HAP-1 (cell line): ENCODE measurements around the gene BLNK.

Experiments
- DNase-seq, 2 experiments: peaks; one replicate each; pipeline ENCODE4 v3.0.0-alpha.2; 2016 to 2020; ENCODE audit warnings: low spot score in 2 of 2
- H3K27me3 ChIP-seq: fragments of 250-450 bp; sonication (Bioruptor Pico); 2 replicates; pipeline ENCODE4 v1.5.1; 2020; ENCODE audit warnings: low read depth, mild to moderate bottlenecking, moderate library complexity
- H3K36me3 ChIP-seq: fragments of 250-450 bp; sonication (Bioruptor Pico); replicated peaks from 2 replicates; pipeline ENCODE4 v1.5.1; 2020; ENCODE audit warnings: mild to moderate bottlenecking
- H3K4me1 ChIP-seq: fragments of 250-450 bp; sonication (Bioruptor Pico); 2 replicates; pipeline ENCODE4 v1.5.1; 2020; ENCODE audit warnings: mild to moderate bottlenecking
- H3K4me3 ChIP-seq: fragments of 250-450 bp; sonication (Bioruptor Pico); 2 replicates; pipeline ENCODE4 v1.5.1; 2020; ENCODE audit warnings: mild to moderate bottlenecking, moderate library complexity
- H3K9me3 ChIP-seq: fragments of 250-450 bp; sonication (Bioruptor Pico); 2 replicates; pipeline ENCODE4 v1.5.1; 2020; ENCODE audit warnings: mild to moderate bottlenecking, moderate library complexity
- in situ Hi-C: fragments of 300-500 bp; cut with MboI; formaldehyde crosslinking; loops from 3 replicates; pipeline ENCODE4 v1.14.3; 2020; ENCODE audit warnings: low sequenced_read_pairs, inconsistent platforms, mixed read lengths

The BLNK gene

DNA sequence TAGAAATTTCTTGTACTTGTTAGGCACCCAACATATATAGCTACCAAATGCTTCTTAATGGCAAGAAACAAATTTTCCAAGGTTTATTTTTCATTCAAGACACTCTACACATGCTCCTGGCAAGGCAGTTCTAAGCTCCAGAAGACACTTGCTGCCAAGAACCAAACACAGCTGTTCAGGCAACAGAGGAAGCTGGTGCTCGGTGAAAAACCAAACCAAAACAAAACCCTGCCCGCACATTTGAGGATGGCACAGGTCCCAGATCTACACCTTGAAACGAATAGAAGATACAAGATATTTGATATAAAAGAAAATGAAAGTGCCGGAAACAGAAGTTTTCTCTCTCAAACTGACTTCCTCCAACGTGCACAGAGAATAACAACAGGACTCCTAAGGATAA lies 28.0 kb upstream of the BLNK start:
- Histone ChIP-seq H3K4me3 (no peak overlapping the region), H3K9me3 (no peaks in the 10 kb centered on the region), H3K36me3 (no peaks in the 10 kb centered on the region), H3K4me1 (no peaks in the 10 kb centered on the region), H3K27me3 (peaks cover 14% of the 10 kb centered on the region; the same call in 1 of the 2 replicates)
- in situ Hi-C loops: no loop called here
- no peak for DNase-seq

GRCh38 chr10:96298362-96298761 lies 27.0 kb upstream of the BLNK start:
- in situ Hi-C loops: no loop called here
- H3K36me3 ChIP-seq: no peaks in the 10 kb centered on the region
- H3K9me3 ChIP-seq: no peaks in the 10 kb centered on the region
- peaks cover 20% of the 10 kb centered on the region; the same call in 1 of the 2 replicates for H3K27me3 ChIP-seq
- H3K4me3 ChIP-seq: no peak overlapping the region
- DNase-seq: no peak
- H3K4me1 ChIP-seq: no peaks in the 10 kb centered on the region

- Histone ChIP-seq H3K9me3 (no peaks in the 10 kb centered on the region), H3K4me3 (no peak overlapping the region), H3K36me3 (no peaks in the 10 kb centered on the region; the same call in 1 of the 2 replicates), H3K4me1 (no peaks in the 10 kb centered on the region), H3K27me3 (peaks cover 20% of the 10 kb centered on the region; the same call in 1 of the 2 replicates)
- no peak for DNase-seq
- in situ Hi-C loops: no loop called here
Measured at GRCh38 chr10:96297486-96297885, 26.1 kb upstream of the BLNK start.

DNA sequence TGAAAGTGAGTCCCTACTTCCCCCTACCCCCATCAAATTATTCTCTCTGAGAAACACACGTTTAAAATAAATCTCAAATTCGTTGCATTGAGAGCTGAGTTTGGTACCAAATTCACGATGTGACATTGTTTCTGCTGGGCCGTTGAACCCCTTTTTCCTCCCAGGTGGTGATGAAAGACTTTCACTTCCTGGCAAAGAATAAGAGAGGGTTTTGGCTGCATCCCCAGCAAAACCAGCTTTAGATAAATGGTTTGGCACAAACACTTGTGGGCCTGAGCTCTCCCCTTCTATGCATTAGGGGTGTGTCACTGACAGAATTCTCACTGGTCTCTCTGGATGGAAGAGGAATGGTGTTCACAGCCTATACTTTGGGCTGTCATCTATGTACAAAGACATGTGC lies 24.1 kb upstream of the BLNK start:
- H3K9me3 ChIP-seq: no peaks in the 10 kb centered on the region
- DNase-seq: no peak
- no peaks in the 10 kb centered on the region; the same call in 1 of the 2 replicates for H3K36me3 ChIP-seq
- H3K4me3 ChIP-seq: no peak overlapping the region
- H3K4me1 ChIP-seq: no peaks in the 10 kb centered on the region
- H3K27me3 ChIP-seq: peaks cover 16% of the 10 kb centered on the region; the same call in 1 of the 2 replicates
- in situ Hi-C loops: no loop called here

DNA sequence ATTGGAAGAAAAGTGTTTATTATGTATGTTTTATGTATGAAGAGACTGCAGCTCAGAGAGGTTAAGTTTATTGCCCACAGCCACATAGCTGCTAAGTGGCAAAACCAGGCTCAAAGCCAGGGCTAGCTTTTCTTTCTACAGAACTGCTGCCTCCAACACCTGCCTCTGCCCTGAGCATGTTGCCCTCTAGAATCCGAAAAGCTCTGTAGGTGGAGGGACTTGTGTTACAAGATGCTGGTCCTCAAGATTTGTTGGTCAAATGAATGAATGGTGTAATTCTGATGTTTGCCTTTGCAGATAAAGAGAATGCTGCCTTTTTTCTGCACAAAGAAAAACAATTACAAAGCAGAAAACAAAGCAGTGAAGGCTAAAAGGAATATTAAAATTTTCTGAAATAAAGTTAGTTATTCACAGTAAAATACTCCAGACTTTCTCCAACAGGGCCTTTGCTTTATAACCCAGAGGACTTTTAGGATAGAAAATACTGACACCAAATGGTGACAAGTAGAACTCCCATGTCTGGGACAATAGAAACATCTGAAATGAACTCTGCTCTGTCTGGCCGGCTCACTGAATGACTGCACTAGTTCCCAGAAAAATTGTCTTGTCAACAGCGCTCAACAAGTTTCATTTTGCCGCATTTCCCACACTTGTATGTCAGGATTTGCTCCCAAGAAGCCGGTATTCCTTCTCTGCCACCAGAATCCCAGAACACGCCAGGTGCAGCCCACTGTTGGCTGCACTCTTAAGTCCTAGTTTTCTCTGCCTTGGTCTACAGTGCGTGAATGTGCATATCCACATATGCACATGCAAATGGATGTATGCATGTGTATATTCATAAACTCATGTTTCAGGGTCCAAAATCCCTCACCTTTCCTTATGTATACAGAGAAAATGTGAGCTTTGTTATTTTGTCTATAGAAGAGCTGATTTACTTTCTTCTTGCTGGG lies 21.9 kb upstream of the BLNK start:
- no peaks in the 10 kb centered on the region for H3K9me3 ChIP-seq
- no peak overlapping the region for H3K4me3 ChIP-seq
- peak; percentile 20 to 47 for DNase-seq
- no peaks in the 10 kb centered on the region for H3K4me1 ChIP-seq
- in situ Hi-C loops: no loop called here
- H3K36me3 ChIP-seq: no peaks in the 10 kb centered on the region; the same call in 1 of the 2 replicates
- peaks cover 11% of the 10 kb centered on the region; the same call in 1 of the 2 replicates for H3K27me3 ChIP-seq

DNA sequence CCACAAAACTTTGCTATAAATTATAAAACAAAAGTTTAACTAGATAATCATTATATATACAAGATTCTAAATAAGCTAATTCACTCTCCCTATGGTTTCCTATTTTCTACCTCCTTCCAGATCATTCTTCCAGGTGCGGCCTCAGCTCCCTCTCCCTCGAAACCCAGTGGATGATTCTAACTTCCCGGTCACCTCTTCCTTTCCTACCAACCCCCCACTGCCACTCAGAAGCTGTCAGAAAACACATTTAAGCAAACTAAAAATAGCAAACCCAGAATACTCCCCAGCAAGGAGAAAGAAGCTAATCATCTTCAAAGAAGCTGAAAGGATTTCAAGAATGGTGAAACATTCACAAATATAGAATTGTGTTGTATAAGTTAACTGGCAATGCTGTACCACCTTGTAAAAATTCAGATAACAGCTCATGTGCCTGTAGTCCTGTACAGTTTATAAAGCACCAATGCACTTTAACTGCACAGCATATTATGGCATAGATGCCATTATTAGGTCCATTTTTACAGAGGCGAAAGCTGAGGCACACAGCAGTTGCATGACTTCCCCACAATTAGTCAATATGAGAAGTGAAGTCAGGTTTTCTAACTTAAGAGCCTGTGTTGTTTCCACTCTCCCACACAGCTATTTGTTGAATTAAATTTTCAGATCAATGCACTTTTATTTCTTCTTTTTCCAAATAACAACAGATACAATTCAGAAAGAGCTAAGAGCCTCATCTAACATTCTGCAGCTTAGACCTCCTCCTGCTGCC lies 19.2 kb upstream of the BLNK start:
- Histone ChIP-seq H3K27me3 (peaks cover 6% of the 10 kb centered on the region; the same call in 1 of the 2 replicates), H3K4me1 (no peaks in the 10 kb centered on the region), H3K4me3 (no peak overlapping the region), H3K36me3 (no peaks in the 10 kb centered on the region; the same call in 1 of the 2 replicates), H3K9me3 (no peaks in the 10 kb centered on the region)
- DNase-seq: no peak
- in situ Hi-C loops: no loop called here

- Histone ChIP-seq H3K27me3 (peaks cover 6% of the 10 kb centered on the region; the same call in 1 of the 2 replicates), H3K36me3 (no peaks in the 10 kb centered on the region; the same call in 1 of the 2 replicates), H3K4me3 (no peak overlapping the region), H3K4me1 (no peaks in the 10 kb centered on the region), H3K9me3 (no peaks in the 10 kb centered on the region)
- in situ Hi-C loops: no loop called here
- DNase-seq: no peak
Measured at GRCh38 chr10:96289218-96289910, 18.0 kb upstream of the BLNK start.

DNA sequence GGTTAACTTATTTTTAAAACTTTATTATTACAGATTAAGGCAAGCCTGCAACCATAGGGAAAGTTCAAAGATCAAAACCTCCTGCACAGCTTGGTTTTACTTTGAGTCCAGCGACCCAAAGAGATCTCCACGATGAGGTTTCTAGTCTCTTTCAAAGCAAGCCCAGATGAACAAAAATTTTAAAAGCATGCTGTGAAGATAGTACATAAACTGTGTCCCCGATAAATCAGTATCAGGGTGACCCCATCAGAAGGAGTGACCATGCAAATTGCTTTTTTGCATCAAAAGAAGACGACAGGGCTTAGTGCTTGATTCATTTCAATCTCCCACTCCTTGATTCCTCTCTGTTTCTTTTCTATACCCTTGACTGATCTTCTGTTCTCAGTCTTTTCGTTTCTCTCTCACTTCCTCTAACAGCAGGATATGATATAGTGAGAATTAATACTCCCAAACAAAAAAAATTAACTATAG lies 16.8 kb upstream of the BLNK start:
- Histone ChIP-seq H3K4me1 (no peaks in the 10 kb centered on the region), H3K27me3 (no peaks in the 10 kb centered on the region; the same call in 1 of the 2 replicates), H3K9me3 (no peaks in the 10 kb centered on the region), H3K36me3 (no peaks in the 10 kb centered on the region; the same call in 1 of the 2 replicates), H3K4me3 (no peak overlapping the region)
- no peak for DNase-seq
- in situ Hi-C loops: no loop called here

DNA sequence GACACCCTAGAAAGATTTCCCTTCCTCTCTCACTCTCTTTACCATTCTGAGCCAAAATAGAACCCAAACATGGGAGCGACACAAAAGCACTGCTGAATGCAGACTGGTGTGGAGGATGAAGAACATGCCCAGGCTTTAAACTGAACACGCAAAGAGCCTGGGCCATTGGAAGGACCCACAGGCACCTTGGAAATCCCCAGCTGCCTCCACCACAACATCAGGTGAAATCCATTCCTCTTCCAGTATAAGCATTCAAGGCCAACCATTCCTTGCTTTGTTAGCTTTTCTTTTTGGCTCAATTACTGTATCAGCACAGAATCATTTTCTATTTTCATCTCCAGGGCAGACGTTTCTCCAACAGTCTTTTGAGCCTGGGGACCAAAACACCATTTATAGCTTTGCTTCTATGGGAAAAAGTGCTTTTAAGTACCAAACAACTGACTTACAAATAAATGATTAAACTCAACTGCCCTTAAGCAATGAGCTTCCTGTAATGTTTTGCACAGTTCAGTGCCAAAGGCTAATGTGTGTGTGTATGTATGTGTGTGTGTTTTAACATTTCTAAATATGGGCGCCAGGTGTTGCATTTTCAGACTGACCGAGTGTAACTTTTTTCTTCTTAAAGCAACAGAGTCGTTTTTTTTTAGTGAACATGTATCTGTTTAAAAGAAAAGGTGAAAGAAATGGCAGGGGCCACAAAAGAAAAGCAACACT lies 16.2 kb upstream of the BLNK start:
- no peak for DNase-seq
- in situ Hi-C loops: no loop called here
- Histone ChIP-seq H3K4me3 (no peak overlapping the region), H3K9me3 (no peaks in the 10 kb centered on the region), H3K4me1 (no peaks in the 10 kb centered on the region), H3K27me3 (no peaks in the 10 kb centered on the region; the same call in 1 of the 2 replicates), H3K36me3 (no peaks in the 10 kb centered on the region)

DNA sequence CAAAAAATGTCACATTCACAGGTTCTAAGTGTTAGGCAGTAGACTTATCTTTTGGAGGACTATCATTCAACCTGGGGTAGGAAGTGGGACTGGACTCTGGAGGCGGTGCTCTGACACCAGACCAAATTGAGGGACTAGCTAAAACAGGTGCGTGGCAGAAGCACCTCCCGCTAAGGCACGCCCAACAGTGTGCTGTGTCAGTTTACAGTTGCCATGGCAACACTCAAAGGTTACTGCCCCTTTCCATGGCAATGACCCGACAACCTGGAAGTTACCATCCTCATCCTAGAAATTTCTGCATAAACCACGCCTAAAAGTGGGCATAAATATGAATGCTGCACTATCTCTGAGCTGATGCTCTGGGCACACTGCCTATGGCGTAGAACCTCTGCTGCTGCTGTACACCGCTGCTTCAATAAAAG lies 14.0 kb upstream of the BLNK start:
- Histone ChIP-seq H3K9me3 (no peaks in the 10 kb centered on the region), H3K27me3 (peaks cover 12% of the 10 kb centered on the region; the same call in 1 of the 2 replicates), H3K4me3 (no peak overlapping the region), H3K4me1 (no peaks in the 10 kb centered on the region), H3K36me3 (no peaks in the 10 kb centered on the region)
- in situ Hi-C loops: no loop called here
- DNase-seq: no peak

- DNase-seq: no peak
- H3K27me3 ChIP-seq: peaks cover 12% of the 10 kb centered on the region; the same call in 1 of the 2 replicates
- H3K4me1 ChIP-seq: no peaks in the 10 kb centered on the region
- no peaks in the 10 kb centered on the region for H3K36me3 ChIP-seq
- H3K4me3 ChIP-seq: no peak overlapping the region
- H3K9me3 ChIP-seq: no peaks in the 10 kb centered on the region
- in situ Hi-C loops: no loop called here
Measured at GRCh38 chr10:96283756-96284155, 12.4 kb upstream of the BLNK start.

DNA sequence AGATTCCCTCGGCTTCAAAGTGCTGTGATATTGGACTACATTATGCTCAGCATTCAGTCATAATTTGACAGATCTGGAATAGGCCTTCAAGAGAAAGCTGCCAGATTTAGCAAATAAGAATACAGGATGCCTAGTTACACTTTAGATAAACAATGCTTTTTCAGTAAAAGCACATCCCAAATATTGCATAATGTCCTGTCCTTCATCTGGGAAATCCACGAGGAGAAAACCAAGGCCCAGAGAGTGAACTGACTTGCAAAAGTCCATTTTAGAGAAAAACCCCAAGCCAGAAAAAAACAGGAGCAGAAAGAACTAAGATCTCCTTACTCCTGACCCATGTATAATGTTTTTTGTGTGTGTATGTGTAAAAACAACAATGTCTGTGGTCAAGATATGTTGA lies 12.0 kb upstream of the BLNK start:
- Histone ChIP-seq H3K4me1 (no peaks in the 10 kb centered on the region), H3K4me3 (no peak overlapping the region), H3K36me3 (no peaks in the 10 kb centered on the region), H3K27me3 (peaks cover 12% of the 10 kb centered on the region; the same call in 1 of the 2 replicates), H3K9me3 (no peaks in the 10 kb centered on the region)
- DNase-seq: no peak
- in situ Hi-C loops: no loop called here
